ENCODE results near the gene TEDC2. TPM values are rescaled to one million over a fixed set of nuclear protein-coding genes. Genes with fewer than 3 reads are reported as not detected.
A peak's percentile ranks its signal among the peaks of the same experiment; 100 is the strongest.

The TEDC2 gene, protein sequence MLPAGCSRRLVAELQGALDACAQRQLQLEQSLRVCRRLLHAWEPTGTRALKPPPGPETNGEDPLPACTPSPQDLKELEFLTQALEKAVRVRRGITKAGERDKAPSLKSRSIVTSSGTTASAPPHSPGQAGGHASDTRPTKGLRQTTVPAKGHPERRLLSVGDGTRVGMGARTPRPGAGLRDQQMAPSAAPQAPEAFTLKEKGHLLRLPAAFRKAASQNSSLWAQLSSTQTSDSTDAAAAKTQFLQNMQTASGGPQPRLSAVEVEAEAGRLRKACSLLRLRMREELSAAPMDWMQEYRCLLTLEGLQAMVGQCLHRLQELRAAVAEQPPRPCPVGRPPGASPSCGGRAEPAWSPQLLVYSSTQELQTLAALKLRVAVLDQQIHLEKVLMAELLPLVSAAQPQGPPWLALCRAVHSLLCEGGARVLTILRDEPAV
- 26.0 and 30.9 TPM in 2 replicates for total RNA-seq (2014; rRNA removed; shearing (Covaris generic))

DNA sequence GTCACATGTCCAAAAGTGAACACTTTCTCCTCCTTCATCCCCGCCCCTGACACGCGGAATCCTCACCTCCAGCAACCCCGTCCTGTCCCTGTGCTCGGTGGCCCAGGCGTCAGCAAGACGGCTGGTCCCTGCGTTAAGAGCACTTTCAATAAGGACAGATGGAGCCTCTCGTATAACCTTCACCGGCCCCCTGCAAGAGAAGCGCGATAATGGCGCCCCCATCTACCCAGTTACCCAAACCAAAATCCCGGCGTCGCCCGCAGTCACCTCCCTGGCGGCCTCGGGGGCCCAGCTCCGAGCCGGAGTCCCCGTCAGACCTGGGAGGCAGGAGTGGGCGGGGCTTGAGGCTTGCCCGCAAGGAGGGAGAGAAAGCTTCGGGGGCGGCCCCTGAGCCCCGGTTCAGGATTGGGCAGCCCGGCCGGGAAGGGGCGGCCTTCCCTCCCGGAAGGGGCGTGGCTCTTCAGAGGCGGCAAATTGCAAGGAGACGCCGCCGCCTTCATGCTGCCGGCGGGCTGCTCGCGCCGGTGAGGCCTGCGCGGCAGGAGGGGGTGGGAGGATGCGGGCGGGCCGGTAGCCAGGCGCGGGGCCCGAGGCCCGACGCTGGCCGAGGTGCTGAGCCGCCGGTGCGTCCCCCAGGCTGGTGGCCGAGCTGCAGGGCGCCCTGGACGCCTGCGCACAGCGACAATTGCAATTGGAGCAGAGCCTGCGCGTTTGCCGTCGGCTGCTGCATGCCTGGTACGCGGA lies at the start of gene TEDC2:
Gene TEDC2 (plus strand): TSS at position 463 of the 744 bp plus-strand sequence. CDS start 36 bp downstream, at position 499.
- Histone ChIP-seq H3K9me3 (replicated peaks) (no peaks in the 10 kb centered on the region), H3K36me3 (peaks cover 25% of the 10 kb centered on the region), H3K4me3 (peak within 1 kb of the TSS; percentile 65), H3K27me3 (no peaks in the 10 kb centered on the region), H3K4me1 (peaks cover 4% of the 10 kb centered on the region; the same call in 1 of the 2 replicates), H3K27ac (peak within 1 kb of the TSS; percentile 10; the same call in 1 of the 2 replicates)
- peak; percentile 97 to 98 for DNase-seq

DNA sequence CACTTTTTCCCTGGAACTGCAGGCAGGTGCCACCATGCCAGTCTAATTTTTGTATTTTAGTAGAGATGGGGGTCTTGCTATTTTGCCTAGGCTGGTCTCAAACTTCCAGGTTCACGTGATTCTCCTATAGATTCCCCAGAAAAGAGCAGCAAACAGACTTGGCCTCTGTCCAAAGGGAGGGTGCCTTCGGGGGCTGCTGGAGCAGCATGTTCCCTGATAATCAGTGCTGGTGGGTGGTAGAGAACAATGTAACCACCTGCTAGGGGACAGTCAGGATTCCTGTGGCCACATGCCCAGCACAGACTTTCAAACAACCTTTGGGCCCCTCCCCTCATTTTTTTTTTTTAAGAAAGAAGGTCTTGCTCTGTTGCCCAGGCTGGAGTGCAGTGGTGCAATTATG lies 44.8 kb upstream of the TEDC2 start:
- no peaks in the 10 kb centered on the region for H3K9me3 ChIP-seq (replicated peaks)
- H3K36me3 ChIP-seq: no peaks in the 10 kb centered on the region
- H3K4me1 ChIP-seq: no peaks in the 10 kb centered on the region
- H3K27me3 ChIP-seq: no peaks in the 10 kb centered on the region
- DNase-seq: no peak
- no peak overlapping the region for H3K27ac ChIP-seq
- no peak overlapping the region for H3K4me3 ChIP-seq

DNA sequence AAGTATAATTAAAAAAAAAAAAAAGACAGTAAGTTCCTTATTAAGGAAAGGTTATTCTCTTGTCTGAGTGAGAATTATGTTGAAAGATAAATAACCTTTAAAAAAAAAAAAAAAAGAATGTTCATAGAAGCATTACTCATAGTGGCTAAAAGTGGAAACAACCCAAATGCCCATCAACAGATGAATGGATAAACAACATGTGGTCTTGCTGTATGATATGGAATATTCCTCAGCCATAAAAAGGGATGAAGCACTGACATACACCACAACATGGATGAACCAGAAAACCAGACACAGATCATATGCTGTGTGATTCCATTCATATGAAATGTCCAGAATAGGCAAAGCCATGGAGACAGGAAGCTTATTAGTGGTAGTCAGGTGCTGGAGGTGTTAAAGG lies 39.9 kb upstream of the TEDC2 start:
- no peaks in the 10 kb centered on the region for H3K4me1 ChIP-seq
- no peaks in the 10 kb centered on the region for H3K27me3 ChIP-seq
- no peaks in the 10 kb centered on the region for H3K9me3 ChIP-seq (replicated peaks)
- no peak overlapping the region for H3K27ac ChIP-seq
- H3K4me3 ChIP-seq: no peak overlapping the region
- no peak for DNase-seq
- no peaks in the 10 kb centered on the region for H3K36me3 ChIP-seq

DNA sequence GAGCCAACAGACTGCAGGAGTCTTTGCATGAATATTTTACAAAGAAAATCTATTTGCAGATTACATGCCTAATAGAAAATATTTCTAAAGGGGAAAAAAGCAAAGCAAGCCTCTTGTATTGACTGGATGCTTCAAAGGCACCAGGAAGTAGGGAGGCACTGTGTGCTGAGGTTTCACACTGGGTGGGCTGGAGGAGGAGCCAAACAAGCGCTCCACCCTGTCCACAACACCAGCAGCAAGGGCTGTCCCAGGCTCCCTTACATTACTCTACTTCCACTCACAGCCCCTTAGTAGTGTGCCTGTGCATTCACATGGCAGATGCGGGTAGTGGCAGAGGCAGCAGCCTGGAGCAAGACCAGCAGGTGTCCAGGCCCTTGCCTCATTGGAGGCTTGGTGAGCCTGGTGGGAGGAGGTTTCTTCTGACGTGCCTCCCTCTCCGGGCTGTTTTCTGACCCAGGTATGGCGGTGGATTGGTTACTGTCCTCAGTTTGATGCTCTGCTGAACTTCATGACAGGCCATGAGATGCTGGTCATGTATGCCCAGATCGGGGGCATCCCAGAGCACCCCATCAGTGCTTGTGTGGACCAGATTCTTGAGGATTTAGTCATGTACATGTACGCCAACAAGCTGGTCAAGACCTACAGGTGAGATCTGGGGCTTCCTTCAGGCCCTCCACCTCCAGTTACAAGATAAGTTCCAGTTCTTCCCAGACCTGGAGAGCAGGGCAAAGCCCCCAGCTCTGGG lies 37.6 kb upstream of the TEDC2 start:
- Histone ChIP-seq H3K4me1 (no peaks in the 10 kb centered on the region), H3K36me3 (no peaks in the 10 kb centered on the region)
- DNase-seq: peak in 1 of 2 experiments; percentile 24

DNA sequence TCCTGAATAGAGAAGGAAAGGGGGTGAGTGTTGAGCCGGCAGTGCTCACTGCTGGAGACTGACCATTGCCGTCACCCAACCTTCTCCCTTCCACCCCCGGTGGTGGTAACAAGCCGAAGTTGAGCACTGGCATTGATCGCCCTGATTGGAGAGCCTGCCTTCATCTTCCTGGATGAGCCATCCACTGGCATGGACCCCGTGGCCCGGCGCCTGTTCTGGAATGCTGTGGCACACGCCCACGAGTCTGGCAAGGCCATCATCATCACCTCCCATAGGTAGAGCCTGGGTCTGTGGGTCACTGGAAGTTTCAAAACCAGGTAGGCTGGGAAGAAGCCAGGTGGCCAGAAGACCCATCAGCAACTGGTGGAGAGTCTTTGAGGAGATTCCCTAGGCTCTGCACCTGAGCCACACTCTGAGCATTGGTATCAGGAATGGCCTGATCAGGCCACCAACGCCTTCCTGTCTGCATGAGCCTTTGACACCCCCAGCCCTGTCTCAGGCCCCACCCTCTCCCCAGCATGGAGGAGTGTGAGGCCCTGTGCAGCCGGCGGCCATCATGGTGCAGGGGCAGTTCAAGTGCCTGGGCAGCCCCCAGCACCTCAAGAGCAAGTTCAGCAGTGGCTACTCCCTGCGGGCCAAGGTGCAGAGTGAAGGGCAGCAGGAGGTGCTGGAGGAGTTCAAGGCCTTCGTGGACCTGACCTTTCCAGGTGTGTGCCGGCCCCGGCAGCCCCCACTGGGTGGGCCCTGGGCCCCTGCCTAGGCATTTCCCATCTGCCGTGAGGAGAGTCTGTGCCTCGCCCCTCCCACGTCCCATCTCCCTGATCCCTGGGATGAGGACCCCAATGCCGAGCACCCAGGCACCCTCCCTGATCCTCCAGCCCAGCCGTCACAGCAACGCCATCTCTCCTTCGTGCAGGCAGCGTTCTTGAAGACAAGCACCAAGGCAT lies 35.6 kb upstream of the TEDC2 start:
- peaks cover 3% of the 10 kb centered on the region; the same call in 1 of the 2 replicates for H3K4me1 ChIP-seq
- H3K27ac ChIP-seq: no peak overlapping the region
- no peak for DNase-seq
- H3K9me3 ChIP-seq (replicated peaks): no peaks in the 10 kb centered on the region
- H3K4me3 ChIP-seq: no peak overlapping the region
- no peaks in the 10 kb centered on the region for H3K27me3 ChIP-seq
- H3K36me3 ChIP-seq: no peaks in the 10 kb centered on the region

More for the DNA sequence above, 37.6 kb upstream of the TEDC2 start:
- Histone ChIP-seq H3K27ac (no peak overlapping the region), H3K4me3 (no peak overlapping the region), H3K27me3 (no peaks in the 10 kb centered on the region), H3K9me3 (replicated peaks) (no peaks in the 10 kb centered on the region)

DNA sequence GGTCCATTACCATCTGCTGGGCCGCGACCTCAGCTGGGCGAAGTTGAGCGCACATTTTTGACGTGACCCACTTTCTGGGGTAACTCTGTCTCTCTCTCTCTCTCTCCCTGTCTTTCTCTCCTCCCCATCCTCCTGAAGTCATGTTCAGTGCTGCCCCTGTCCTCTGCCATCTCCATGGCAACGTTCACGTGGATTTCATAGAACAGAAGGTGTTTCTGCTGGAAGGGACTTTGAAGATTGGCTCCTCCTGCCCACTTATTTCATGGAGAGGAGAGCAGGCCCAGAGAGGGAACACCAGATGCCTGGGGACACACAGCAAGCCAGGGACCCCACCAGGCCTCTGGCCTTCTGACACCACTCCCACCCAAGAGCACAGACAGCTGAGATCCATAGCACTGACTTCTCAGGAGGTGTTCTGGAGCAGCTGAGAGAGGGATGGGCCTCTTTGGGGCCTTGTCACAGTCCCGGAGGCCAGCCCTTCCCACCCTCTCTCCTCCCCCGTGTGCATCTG lies 34.8 kb upstream of the TEDC2 start:
- H3K36me3 ChIP-seq: no peaks in the 10 kb centered on the region
- H3K9me3 ChIP-seq (replicated peaks): no peaks in the 10 kb centered on the region
- H3K4me1 ChIP-seq: peaks cover 3% of the 10 kb centered on the region; the same call in 1 of the 2 replicates
- DNase-seq: no peak
- no peak overlapping the region for H3K27ac ChIP-seq
- H3K4me3 ChIP-seq: no peak overlapping the region
- H3K27me3 ChIP-seq: no peaks in the 10 kb centered on the region

DNA sequence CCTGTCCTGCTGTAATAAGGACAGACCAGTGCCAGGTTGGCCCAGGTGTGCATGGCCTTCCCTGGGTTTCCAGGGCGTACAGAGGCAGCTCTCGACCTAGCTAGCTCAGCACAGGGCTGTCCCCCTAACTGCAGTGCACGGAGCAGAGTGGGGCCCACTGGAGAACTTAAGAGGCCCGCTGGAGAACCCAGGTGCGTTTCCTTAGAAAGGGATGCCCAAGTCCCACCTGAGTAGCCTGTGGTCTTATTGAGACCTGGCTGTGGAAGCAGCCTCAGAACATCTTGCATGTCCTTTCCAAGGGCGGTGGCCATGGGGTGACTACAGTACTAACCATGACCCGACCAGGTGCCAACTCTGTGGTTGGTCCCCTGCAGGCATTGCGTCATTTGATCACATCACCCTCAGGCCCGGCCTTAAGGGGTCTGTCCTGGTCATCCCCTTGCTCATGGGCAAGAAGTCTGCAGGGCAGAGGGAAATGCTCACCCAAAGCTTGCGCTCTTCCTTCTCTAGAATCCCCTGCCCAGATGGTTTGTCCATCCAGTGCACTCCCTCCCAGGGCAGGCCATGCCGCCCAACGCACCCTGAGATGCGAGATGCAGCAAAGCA lies 34.0 kb upstream of the TEDC2 start:
- Histone ChIP-seq H3K9me3 (replicated peaks) (no peaks in the 10 kb centered on the region), H3K4me1 (peaks cover 3% of the 10 kb centered on the region; the same call in 1 of the 2 replicates), H3K36me3 (peaks cover under 1% of the 10 kb centered on the region; the same call in 1 of the 2 replicates), H3K27me3 (no peaks in the 10 kb centered on the region), H3K4me3 (no peak overlapping the region), H3K27ac (no peak overlapping the region)
- DNase-seq: no peak

DNA sequence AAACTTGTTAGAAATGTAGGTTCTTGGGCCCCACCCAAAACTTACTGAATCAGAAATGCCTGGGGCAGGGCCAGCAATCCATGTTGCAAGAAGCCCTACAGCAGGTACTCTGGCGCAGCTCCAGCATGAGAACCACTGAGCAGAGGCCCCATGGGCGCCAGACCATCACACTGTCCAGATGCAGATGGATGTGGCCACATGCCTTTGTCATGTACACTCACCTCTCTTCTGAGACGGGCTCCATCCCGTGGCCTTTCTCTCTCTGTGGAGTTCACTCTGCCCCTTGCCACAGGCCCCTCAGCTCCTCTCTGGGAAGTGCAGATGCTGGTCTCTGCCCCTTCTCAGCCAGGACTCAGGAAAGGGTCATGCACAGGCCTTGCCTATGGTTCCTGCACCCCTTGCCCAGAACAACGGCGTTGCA lies 33.0 kb upstream of the TEDC2 start:
- DNase-seq: no peak
- peaks cover 4% of the 10 kb centered on the region; the same call in 1 of the 2 replicates for H3K36me3 ChIP-seq
- no peaks in the 10 kb centered on the region for H3K27me3 ChIP-seq
- H3K4me1 ChIP-seq: peaks cover 3% of the 10 kb centered on the region; the same call in 1 of the 2 replicates
- no peaks in the 10 kb centered on the region for H3K9me3 ChIP-seq (replicated peaks)
- no peak overlapping the region for H3K27ac ChIP-seq
- no peak overlapping the region for H3K4me3 ChIP-seq

DNA sequence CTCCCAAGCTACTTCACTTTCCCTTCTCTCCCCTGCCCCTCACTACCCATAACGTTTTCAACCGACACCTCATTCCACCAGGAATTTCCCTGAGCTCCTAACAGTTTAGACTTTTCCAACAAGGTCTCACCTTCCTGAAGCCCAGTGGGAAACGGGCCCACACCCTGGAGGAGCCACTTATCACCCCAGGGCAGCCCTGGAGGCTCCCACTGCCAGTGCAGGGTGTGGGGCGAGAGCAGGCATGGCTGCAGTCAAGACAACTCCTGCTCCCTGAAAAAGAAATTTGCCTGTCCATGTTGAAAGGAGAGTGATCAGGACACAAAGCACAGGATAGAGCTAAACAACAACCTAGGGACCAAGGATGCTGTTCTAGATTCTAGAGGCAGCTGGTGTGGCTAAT lies 32.4 kb upstream of the TEDC2 start:
- no peak for DNase-seq
- Histone ChIP-seq H3K9me3 (replicated peaks) (no peaks in the 10 kb centered on the region), H3K36me3 (peaks cover 10% of the 10 kb centered on the region), H3K4me1 (peaks cover 3% of the 10 kb centered on the region; the same call in 1 of the 2 replicates), H3K27me3 (no peaks in the 10 kb centered on the region), H3K4me3 (no peak overlapping the region), H3K27ac (no peak overlapping the region)

DNA sequence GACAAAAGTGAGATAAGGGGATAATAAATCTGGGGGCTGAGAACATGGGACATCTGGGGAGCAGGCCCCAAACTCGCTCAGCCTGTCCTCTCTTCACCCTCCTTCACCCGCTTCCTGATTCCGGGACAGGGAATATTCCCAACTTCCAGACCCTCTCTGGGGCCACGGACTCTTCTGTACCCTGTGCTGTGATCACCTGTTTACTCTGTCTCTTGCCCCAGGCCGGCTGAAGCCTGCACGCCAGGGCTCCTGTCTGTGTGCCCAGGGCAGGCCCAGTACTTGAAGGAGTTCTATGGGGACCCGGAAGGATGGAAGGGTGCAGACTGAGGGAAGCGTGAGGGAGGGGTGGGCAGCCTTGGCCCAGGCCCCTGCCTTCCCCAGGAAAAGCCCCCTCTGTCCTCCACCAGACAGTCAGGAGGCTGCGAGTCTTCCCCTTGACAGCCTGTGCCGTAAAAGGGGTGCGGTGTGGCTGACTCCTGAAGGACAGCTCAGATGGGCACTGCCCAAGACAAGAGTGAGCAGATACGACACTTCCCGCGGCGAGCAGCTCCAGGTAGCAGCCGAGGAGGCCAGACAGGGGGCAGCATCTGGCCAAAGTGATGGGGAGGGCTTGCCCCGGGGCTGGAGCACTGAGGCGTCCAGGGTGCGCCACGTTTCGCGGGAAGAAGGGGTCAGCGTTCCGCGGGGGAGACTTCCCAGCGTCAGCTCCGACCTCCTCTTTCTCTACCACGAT lies 31.7 kb upstream of the TEDC2 start:
- peaks cover 16% of the 10 kb centered on the region for H3K36me3 ChIP-seq
- no peaks in the 10 kb centered on the region for H3K27me3 ChIP-seq
- H3K9me3 ChIP-seq (replicated peaks): no peaks in the 10 kb centered on the region
- peaks cover 3% of the 10 kb centered on the region; the same call in 1 of the 2 replicates for H3K4me1 ChIP-seq
- peak; percentile 52 to 55 for DNase-seq
- H3K27ac ChIP-seq: peak overlapping the region; percentile 79
- H3K4me3 ChIP-seq: peak overlapping the region; percentile 99

DNA sequence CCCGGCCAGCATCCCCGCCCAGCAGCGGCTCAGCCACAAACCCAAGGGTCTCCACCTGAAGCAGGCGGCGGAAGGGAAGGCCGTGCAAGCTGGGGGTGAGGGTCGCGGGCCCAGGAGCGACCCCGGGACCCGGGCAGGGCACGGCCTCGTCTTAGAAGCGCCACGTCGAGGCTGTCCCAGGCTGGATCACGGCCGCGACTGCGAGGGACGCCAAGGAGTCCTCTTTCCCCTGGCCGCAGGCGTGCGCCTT lies 31.2 kb upstream of the TEDC2 start:
- peak overlapping the region; percentile 79 for H3K27ac ChIP-seq

DNA sequence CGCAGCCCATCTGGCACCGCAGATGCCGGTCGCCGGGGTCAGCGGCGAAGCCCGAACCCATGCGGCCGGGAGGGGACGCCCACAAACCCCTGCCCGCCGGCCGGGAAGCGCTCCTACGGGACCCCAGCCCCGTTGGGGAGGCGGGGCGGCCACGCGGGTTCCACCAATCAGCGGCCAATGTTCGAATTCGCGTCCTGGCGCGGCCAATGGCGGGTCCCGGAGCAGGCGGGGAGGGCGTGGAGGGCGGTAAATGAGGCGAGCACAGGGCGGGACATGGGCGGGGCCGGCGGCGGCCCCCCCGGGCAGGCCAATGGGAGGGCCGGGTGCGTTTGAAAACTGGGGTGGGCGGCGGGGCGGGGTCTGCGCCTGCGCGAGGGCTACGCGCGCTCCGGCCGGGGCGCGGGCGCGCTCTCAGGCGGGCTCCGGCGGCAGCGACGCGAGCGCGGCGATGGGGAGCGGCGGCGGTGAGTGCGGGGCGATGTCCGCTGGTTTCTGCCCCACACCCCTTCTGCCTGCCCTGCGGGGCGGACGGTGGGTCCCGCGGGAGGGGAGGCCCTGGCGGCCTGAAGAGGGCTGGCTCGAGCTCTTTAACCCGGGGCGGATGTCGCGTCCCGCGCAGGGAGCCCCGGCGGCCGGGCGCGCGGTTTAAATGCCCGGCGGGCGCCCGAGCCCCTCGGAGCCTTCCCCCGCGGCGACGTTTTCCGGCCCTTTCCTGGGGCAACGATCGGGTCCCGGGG lies 30.7 kb upstream of the TEDC2 start, which contains the start of gene CCNF:
Gene CCNF (plus strand): TSS at position 414 of the 737 bp plus-strand sequence. CDS start 35 bp downstream, at position 449.
- H3K36me3 ChIP-seq: peaks cover 26% of the 10 kb centered on the region
- no peaks in the 10 kb centered on the region for H3K9me3 ChIP-seq (replicated peaks)
- H3K4me3 ChIP-seq: peak within 1 kb of the TSS; percentile 99
- DNase-seq: peak; percentile 95 to 97
- H3K27ac ChIP-seq: peak within 1 kb of the TSS; percentile 79
- peaks cover 3% of the 10 kb centered on the region; the same call in 1 of the 2 replicates for H3K4me1 ChIP-seq
- no peaks in the 10 kb centered on the region for H3K27me3 ChIP-seq

More for the DNA sequence above, 31.2 kb upstream of the TEDC2 start:
- Histone ChIP-seq H3K4me3 (peak overlapping the region; percentile 99), H3K9me3 (replicated peaks) (no peaks in the 10 kb centered on the region), H3K27me3 (no peaks in the 10 kb centered on the region), H3K36me3 (peaks cover 21% of the 10 kb centered on the region), H3K4me1 (peaks cover 3% of the 10 kb centered on the region; the same call in 1 of the 2 replicates)
- DNase-seq: no peak

Measured in SJCRH30 (cell line).